Activated CD8-positive, alpha-beta T cell treated with anti-CD3 and anti-CD28 coated beads, Interleukin-2, amount 10 ng/mL, durations not matched to agents 7 days and 5 days (primary cell): ENCODE data around the gene SRRM5. TPM values are rescaled to one million over a fixed set of nuclear protein-coding genes. Genes with fewer than 3 reads are reported as not detected.
A peak's percentile ranks its signal among the peaks of the same experiment; 100 is the strongest.
"Not testable (repeated sequence)": the region's sequence is repeated elsewhere in the genome, so short reads cannot be mapped to it uniquely, and the experiment has no call there.

Experiments used
- ATAC-seq: fragments of 150-1000 bp; cut with Tn5 transposase; one replicate; pipeline ENCODE4 v1.10.0; 2021; ENCODE audit warnings: moderate library complexity
- CTCF ChIA-PET: fragments of 350-600 bp; sonication (Branson Sonifier 250); formaldehyde crosslinking; loops from one replicate; lab custom pipeline; 2021; ENCODE audit warnings: antibody characterized with exemption; lab: Charles Lee
- POLR2A ChIA-PET: fragments of 350-600 bp; sonication (Branson Sonifier 250); formaldehyde crosslinking; loops from one replicate; lab custom pipeline; 2021; ENCODE audit warnings: antibody characterized with exemption; lab: Charles Lee
- DNase-seq: peaks from one replicate; pipeline ENCODE4 v3.0.0-alpha.2; 2020
- H3K27ac Mint-ChIP-seq: one replicate; pipeline ENCODE4 v1.8.0; 2021; ENCODE audit warnings: mild to moderate bottlenecking, mixed read lengths
- H3K27me3 Mint-ChIP-seq: one replicate; pipeline ENCODE4 v1.8.0; 2021; ENCODE audit warnings: low read depth, mixed read lengths
- H3K36me3 Mint-ChIP-seq: one replicate; pipeline ENCODE4 v1.8.0; 2021; ENCODE audit warnings: low read depth, mixed read lengths
- H3K4me1 Mint-ChIP-seq: one replicate; pipeline ENCODE4 v1.8.0; 2021; ENCODE audit warnings: low read depth, mixed read lengths
- H3K4me3 Mint-ChIP-seq: one replicate; pipeline ENCODE4 v1.8.0; 2021; ENCODE audit warnings: mild to moderate bottlenecking, mixed read lengths
- H3K9me3 Mint-ChIP-seq: one replicate; pipeline ENCODE4 v1.8.0; 2022; ENCODE audit warnings: mixed read lengths; ENCODE audit not compliant: insufficient read depth
- total RNA-seq, 2 experiments: library from RNA; stranded (reverse); gene quantifications; one replicate each; pipeline ENCODE4 v1.2.3, GENCODE V29; 2021

SRRM5 gene
- total RNA-seq, 2 experiments from 2014 or later, result 0.71 to 0.73 TPM

DNA sequence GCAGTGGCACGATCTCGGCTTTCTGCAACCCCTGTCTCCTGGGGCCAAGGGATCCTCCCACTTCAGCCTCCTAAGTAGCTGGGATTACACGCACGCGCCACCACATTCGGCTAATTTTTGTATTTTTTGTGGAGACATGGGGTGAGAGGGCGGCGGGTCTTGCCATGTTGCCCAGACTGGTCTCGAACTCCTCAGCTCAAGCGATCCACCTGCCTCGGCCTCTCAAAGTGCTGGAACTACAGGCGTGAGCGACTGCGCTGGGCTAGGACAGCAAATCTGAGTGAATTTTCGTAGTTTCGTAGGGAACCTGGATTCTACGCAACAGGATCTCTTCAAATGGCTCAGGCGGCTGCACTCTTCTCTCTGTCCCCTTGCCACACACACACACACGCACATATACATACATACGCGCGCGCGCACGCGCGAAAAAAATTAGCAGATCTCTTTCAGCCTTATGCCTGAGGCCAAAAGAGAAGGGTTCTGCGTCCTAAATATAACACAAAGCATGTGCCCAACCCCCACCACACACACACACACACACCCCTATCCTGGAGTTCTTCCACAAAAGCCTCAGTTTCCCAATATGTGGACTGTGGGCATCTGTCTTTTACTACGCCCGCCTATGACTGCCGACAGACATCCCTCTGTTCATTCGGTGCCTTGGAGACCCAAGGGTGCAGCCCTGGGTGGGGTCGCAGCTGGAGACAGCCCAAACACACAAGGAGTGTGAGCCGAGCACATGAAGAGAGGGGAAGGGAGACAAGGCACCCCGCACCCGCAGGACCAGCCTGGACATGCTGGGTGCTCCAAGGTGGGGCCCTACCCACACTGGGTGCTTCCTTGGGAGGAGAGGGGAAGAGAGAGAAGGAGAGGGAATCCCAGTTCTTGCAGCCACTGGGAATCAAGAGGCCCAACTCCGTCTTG is 35.7 kb upstream of the SRRM5 start:
- POLR2A ChIA-PET, result interaction anchor here (0.6 to 5.0 kb wide), 3 partner anchors 12 to 20 kb away, joined by 4 to 44 read pairs (median 4); partner anchors contain the start of genes IRGQ and ZNF576

DNA sequence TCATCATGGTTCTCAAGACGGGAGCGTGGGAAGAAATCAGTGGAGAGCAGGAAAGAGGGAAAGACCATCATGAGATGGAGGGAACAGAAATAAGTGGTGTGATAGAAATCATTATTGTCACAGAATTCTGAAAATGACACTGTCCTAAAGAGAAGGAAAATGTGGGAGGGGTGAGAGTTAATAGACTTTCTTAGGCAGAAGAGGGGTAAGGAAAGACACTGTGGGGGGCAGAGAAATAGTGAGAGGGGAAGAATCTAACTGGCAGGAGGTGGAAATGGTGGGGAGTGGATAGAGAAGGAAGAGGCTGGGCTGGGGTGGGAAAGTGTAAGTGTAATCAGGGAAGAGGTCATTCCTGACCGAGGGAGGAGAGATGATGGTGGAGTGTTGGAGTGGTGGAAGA is 33.1 kb upstream of the SRRM5 start:
- DNase-seq (no peak), ATAC-seq (no peak)
- H3K4me1 Mint-ChIP-seq, result peaks cover 65% of the 10 kb centered on the region
- ChIA-PET POLR2A (no interaction called here), CTCF (interaction anchor here (5.3 to 9.0 kb wide), 2 partner anchors 17 kb away, joined by 67 to 88 read pairs; partner anchors contain the start of genes IRGQ and ZNF576)
- no peaks in the 10 kb centered on the region for H3K27me3 Mint-ChIP-seq
- no peaks in the 10 kb centered on the region for H3K9me3 Mint-ChIP-seq
- peak overlapping the region; percentile 85 for H3K4me3 Mint-ChIP-seq
- H3K27ac Mint-ChIP-seq, result no peak overlapping the region
- H3K36me3 Mint-ChIP-seq, result peaks cover 1% of the 10 kb centered on the region

More for the DNA sequence above, 35.7 kb upstream of the SRRM5 start:
- Mint-ChIP-seq H3K9me3 (no peaks in the 10 kb centered on the region), H3K27ac (peak overlapping the region; percentile 93), H3K27me3 (no peaks in the 10 kb centered on the region), H3K4me3 (peak overlapping the region; percentile 96), H3K36me3 (peaks cover 11% of the 10 kb centered on the region), H3K4me1 (peaks cover 50% of the 10 kb centered on the region)
- no peak for DNase-seq
- CTCF ChIA-PET, result interaction anchor here (2.8 to 5.3 kb wide), 3 partner anchors 11 to 21 kb away, joined by 11 to 67 read pairs (median 25); partner anchors contain the start of genes IRGQ and ZNF576
- peak; percentile 5 for ATAC-seq

DNA sequence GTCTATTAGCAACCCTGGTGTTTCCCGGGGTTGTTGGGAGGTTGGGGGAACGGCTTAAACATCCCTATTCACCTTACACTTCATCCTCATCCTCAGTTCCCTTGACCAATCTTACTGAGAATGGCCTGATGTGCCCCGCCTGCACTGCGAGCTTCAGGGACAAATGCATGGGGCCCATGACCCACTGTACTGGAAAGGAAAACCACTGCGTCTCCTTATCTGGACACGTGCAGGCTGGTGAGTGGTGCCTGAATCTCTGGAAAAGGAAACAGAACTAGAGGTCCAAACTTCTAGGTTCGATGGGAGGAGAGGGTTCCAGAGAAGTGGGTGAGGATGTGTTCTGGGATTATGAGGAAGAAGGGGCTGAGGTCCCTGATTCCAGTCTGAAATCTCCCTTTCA is 30.4 kb upstream of the SRRM5 start:
- H3K36me3 Mint-ChIP-seq, result peaks cover 19% of the 10 kb centered on the region
- no peak for ATAC-seq
- ChIA-PET CTCF (interaction anchor here (2.1 to 9.0 kb wide), 2 partner anchors 15 to 26 kb away, joined by 9 to 88 read pairs; partner anchors contain the start of genes IRGQ and ZNF576), POLR2A (interaction anchor here (0.6 kb wide), 1 partner anchor 52 kb away, joined by 3 read pairs; no protein-coding TSS in a partner anchor)
- H3K4me3 Mint-ChIP-seq, result peak overlapping the region; percentile 85
- no peaks in the 10 kb centered on the region for H3K27me3 Mint-ChIP-seq
- H3K4me1 Mint-ChIP-seq, result peaks cover 64% of the 10 kb centered on the region
- peak overlapping the region; percentile 92 for H3K27ac Mint-ChIP-seq
- H3K9me3 Mint-ChIP-seq, result no peaks in the 10 kb centered on the region
- no peak for DNase-seq

DNA sequence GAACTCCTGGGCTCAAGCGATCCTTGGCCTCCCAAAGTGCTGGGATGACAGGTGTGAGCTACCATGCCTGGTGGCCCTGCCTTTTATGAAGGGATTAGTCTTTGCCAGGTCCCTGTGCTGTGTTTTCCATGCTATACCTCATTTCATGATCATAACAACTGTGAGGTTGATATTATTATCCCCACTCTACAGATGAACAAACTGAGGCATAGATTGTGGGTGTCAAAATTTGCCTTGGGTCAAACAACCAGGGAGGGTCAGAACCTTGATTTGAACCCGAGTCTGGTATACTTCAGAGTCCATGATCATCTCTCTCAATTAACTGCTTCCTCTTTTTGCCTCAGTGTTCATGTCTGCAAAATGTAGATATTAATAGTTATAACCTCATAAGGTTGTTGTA is 29.4 kb upstream of the SRRM5 start:
- DNase-seq (no peak), ATAC-seq (no peak)
- H3K27me3 Mint-ChIP-seq, result no peaks in the 10 kb centered on the region
- H3K4me3 Mint-ChIP-seq, result no peak overlapping the region
- CTCF ChIA-PET, result interaction anchor here (4.4 to 9.0 kb wide), 2 partner anchors 14 to 27 kb away, joined by 23 to 88 read pairs; partner anchors contain the start of genes IRGQ and ZNF576
- H3K4me1 Mint-ChIP-seq, result peaks cover 58% of the 10 kb centered on the region
- no peaks in the 10 kb centered on the region for H3K9me3 Mint-ChIP-seq
- H3K36me3 Mint-ChIP-seq, result peaks cover 19% of the 10 kb centered on the region
- H3K27ac Mint-ChIP-seq, result no peak overlapping the region
- POLR2A ChIA-PET, result interaction anchor here (0.8 to 0.9 kb wide), 2 partner anchors 12 to 20 kb away, joined by 3 read pairs; no protein-coding TSS in a partner anchor

DNA sequence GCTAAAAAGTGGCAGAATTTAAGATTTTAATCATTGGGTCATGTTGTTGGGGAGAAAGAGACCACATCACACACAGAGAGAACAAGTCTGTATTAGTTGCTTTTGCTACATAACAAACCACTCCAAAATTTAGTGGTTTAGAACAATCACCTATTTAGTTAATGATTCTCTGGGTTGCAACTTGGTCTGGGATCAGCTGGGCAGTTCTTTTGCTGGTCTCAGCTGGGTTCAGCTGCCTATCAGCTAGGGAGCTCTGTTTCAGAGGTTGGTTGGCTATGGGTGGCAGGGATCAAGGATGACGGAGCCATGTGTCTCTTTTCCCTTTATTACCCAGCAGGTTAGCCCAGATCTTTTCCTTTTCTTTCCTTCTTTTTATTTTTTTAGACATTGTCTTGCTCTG is 27.4 kb upstream of the SRRM5 start:
- Mint-ChIP-seq H3K4me3 (no peak overlapping the region), H3K4me1 (peaks cover 45% of the 10 kb centered on the region), H3K27me3 (no peaks in the 10 kb centered on the region), H3K36me3 (peaks cover 19% of the 10 kb centered on the region), H3K9me3 (no peaks in the 10 kb centered on the region), H3K27ac (peak overlapping the region; percentile 86)
- POLR2A ChIA-PET, result interaction anchor here (1.6 kb wide), 1 partner anchor 10 kb away, joined by 6 read pairs; no protein-coding TSS in a partner anchor
- ATAC-seq (no peak), DNase-seq (no peak)
- CTCF ChIA-PET, result interaction anchor here (1.0 to 9.0 kb wide), 5 partner anchors 12 to 178 kb away, joined by 3 to 88 read pairs (median 7); partner anchors contain the start of genes IRGQ and ZNF576

DNA sequence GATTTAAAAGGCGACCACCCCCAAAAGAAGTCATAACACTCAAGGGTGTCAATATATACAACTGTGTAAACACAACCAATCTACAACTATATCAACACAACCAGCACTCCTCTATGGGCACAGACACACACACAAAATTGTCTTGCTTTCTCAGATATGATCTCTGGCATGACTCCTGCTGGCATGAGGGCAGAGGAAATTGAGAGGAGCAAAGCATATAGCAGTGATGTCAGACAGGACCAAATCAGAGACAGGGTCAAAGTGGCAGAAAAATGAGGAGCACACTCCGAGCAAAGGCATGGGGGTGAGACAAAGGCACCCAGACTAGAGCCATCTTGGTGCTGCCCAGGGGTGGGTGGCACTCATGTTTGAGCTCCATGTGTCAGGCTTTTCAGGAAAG is 25.5 kb upstream of the SRRM5 start:
- Mint-ChIP-seq H3K27me3 (no peaks in the 10 kb centered on the region), H3K27ac (no peak overlapping the region), H3K36me3 (peaks cover 27% of the 10 kb centered on the region), H3K4me1 (peaks cover 43% of the 10 kb centered on the region), H3K4me3 (no peak overlapping the region), H3K9me3 (no peaks in the 10 kb centered on the region)
- DNase-seq, result no peak
- POLR2A ChIA-PET, result interaction anchor here (1.3 kb wide), 1 partner anchor 9 kb away, joined by 3 read pairs; no protein-coding TSS in a partner anchor
- CTCF ChIA-PET, result interaction anchor here (4.4 to 9.0 kb wide), 2 partner anchors 10 to 31 kb away, joined by 23 to 88 read pairs; partner anchors contain the start of genes IRGQ and ZNF576
- no peak for ATAC-seq

DNA sequence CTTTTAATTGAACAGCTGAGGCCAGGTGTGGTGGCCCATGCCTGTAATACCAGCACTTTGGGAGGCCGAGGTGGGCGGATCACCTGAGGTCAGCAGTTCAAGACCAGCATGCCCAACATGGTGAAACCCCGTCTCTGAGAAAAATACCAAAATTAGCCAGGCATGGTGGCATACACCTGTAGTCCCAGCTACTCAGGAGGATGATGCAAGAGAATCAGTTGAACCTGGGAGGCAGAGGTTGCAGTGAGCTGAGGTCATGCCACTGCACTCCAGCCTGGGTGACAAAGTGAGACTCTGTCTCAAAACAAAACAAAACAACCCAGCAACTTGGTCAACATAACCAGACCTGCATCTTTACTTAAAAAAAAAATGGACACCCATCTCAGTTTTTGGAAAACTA is 24.9 kb upstream of the SRRM5 start:
- ChIA-PET CTCF (interaction anchor here (4.4 to 9.0 kb wide), 2 partner anchors 9 to 32 kb away, joined by 23 to 88 read pairs; partner anchors contain the start of genes IRGQ and ZNF576), POLR2A (interaction anchor here (1.3 kb wide), 1 partner anchor 9 kb away, joined by 3 read pairs; no protein-coding TSS in a partner anchor)
- H3K27me3 Mint-ChIP-seq, H3K9me3 Mint-ChIP-seq, H3K27ac Mint-ChIP-seq, ATAC-seq, DNase-seq, H3K4me3 Mint-ChIP-seq: not testable (repeated sequence)
- Mint-ChIP-seq H3K36me3 (peaks cover 27% of the 10 kb centered on the region), H3K4me1 (peaks cover 36% of the 10 kb centered on the region)

DNA sequence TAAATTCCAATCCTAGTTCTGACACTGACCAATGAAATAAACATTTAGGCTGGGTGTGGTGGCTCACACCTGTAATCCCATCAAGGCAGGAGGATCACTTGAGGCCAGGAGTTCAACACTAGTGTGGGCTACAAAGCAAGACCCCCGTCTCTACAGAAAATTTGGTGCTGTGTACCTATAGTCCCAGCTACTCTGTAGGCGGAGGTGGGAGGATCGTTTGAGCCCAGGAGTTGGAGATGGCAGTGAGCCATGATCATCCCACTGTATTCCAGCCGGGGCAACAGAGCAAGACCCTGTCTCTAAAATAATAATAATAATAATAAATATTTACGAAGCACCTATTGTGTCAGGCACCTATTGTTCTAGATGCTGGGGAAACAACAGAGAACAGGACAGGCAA is 22.6 kb upstream of the SRRM5 start:
- no peak overlapping the region for H3K4me3 Mint-ChIP-seq
- H3K36me3 Mint-ChIP-seq, result peaks cover 37% of the 10 kb centered on the region
- H3K27ac Mint-ChIP-seq, result peak overlapping the region; percentile 31
- no peak for ATAC-seq
- peaks cover 27% of the 10 kb centered on the region for H3K4me1 Mint-ChIP-seq
- H3K9me3 Mint-ChIP-seq, result no peaks in the 10 kb centered on the region
- ChIA-PET CTCF (interaction anchor here (1.3 to 3.9 kb wide), 3 partner anchors 24 to 142 kb away, joined by 3 to 28 read pairs (median 3); no protein-coding TSS in a partner anchor), POLR2A (no interaction called here)
- no peaks in the 10 kb centered on the region for H3K27me3 Mint-ChIP-seq
- no peak for DNase-seq

DNA sequence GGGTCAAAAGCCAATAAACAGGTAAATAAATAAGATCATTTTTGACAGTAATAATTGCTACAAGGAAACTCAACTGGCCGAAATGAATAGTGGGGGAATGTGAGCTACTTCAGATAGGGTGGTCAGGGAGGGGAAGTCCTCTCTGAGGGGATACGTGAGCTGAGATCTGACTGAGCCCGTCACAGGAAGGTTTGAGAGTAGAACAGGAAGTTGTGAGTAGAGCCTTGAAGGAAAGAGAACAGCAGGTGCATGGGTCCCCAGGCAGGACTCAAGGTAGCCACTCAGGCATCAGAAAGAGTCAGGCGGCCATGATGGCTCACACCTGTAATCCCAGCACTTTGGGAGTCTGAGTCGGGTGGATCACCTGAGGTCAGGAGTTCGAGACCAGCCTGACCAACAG is 22.2 kb upstream of the SRRM5 start:
- Mint-ChIP-seq H3K4me3 (no peak overlapping the region), H3K4me1 (peaks cover 24% of the 10 kb centered on the region), H3K36me3 (peaks cover 33% of the 10 kb centered on the region), H3K27ac (peak overlapping the region; percentile 31), H3K27me3 (no peaks in the 10 kb centered on the region), H3K9me3 (no peaks in the 10 kb centered on the region)
- ChIA-PET CTCF (interaction anchor here (1.3 to 3.9 kb wide), 3 partner anchors 24 to 143 kb away, joined by 3 to 28 read pairs (median 3); no protein-coding TSS in a partner anchor), POLR2A (no interaction called here)
- no peak for ATAC-seq
- no peak for DNase-seq

DNA sequence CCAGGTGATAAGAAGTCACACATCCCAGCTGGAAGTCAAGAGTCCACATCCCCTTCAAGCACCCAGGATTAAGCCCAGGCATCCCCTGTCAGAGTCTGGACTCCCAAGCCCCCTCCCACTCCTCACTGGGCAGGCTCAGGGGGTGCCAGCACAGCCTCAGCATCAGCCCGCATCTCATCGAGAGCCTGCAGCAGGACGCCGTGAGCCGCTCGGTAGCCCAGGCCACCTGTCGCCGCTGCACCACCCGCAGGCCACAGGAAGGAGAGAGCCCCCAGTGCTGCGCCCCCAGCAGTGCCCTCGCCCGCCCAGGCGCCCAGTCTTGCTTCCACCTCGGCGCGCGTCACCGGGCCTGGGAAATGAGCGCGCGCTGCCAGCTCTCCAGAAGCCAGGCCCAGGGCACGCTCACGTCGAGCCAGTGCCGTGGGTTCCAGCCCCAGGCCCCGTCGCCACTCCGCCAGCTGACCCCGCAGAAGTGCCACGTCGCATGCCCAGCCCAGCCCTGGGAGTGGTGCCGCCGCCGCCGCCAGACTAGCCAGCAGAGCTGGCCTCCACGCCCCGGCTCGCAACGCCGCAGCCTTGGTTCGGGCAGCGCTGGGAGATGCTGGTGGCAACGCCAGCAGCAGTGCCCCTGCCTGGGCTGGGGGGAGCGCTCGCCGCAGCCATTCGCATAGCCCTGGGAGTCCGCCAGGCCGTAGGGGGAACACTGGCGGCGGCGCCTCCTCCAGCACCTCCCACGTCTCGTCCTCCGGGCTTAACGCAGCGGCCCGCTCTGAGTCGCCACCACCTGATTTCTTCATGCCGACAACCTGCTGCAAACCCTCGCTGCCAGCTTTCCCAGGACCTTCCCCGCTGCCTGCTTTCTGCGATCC is 19.8 kb upstream of the SRRM5 start:
- Mint-ChIP-seq H3K27me3 (no peaks in the 10 kb centered on the region), H3K4me3 (no peak overlapping the region), H3K36me3 (peaks cover 30% of the 10 kb centered on the region), H3K9me3 (no peaks in the 10 kb centered on the region), H3K27ac (no peak overlapping the region), H3K4me1 (peaks cover 29% of the 10 kb centered on the region)
- CTCF ChIA-PET, result interaction anchor here (1.1 to 6.7 kb wide), 2 partner anchors 34 to 145 kb away, joined by 3 to 239 read pairs; no protein-coding TSS in a partner anchor
- POLR2A ChIA-PET, result interaction anchor here (0.7 kb wide), 1 partner anchor 27 kb away, joined by 3 read pairs; no protein-coding TSS in a partner anchor
- DNase-seq, result no peak
- no peak for ATAC-seq
